VCaP (cell line): ENCODE data around the gene MOB3C.

Experiments
- H3K27ac ChIP-seq: fragments of 450-650 bp; 2 replicates; pipeline ENCODE4 v1.5.1; 2017
- TF ChIP-seq, protein P1 (sequence below): fragments of 450-650 bp; conservative IDR thresholded peaks from 2 replicates; pipeline ENCODE4 v1.5.1; 2017; ENCODE audit warnings: mild to moderate bottlenecking, moderate library complexity

The MOB3C gene

DNA sequence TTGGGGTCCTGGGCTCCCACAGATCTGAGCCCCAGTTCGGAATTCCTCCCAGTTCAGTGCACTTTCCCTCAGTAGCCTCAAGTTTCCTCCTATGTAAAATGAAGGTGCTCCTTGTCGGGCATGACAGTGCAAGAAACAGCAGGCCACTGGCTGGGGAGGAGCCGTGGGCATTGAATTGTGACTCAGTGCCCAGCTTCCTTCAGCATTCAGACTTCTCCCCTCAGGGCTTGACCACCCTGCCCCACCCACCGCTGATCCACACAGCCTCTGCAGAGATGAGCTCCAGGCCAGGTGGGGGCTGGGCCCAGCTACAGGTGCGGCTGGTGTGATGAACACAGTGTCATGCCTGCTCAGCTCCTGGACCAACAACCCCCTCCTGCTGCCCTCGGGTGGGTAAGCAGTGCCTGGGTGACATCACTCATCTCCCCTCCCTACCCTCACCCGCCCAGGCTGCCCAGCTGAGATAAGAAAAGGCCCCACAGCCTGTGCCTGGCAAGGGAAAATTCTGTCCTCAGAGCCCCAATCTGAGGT lies 4.9 kb downstream of the MOB3C start:
- TF ChIP-seq, protein P1, sequence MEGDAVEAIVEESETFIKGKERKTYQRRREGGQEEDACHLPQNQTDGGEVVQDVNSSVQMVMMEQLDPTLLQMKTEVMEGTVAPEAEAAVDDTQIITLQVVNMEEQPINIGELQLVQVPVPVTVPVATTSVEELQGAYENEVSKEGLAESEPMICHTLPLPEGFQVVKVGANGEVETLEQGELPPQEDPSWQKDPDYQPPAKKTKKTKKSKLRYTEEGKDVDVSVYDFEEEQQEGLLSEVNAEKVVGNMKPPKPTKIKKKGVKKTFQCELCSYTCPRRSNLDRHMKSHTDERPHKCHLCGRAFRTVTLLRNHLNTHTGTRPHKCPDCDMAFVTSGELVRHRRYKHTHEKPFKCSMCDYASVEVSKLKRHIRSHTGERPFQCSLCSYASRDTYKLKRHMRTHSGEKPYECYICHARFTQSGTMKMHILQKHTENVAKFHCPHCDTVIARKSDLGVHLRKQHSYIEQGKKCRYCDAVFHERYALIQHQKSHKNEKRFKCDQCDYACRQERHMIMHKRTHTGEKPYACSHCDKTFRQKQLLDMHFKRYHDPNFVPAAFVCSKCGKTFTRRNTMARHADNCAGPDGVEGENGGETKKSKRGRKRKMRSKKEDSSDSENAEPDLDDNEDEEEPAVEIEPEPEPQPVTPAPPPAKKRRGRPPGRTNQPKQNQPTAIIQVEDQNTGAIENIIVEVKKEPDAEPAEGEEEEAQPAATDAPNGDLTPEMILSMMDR: no peak

DNA sequence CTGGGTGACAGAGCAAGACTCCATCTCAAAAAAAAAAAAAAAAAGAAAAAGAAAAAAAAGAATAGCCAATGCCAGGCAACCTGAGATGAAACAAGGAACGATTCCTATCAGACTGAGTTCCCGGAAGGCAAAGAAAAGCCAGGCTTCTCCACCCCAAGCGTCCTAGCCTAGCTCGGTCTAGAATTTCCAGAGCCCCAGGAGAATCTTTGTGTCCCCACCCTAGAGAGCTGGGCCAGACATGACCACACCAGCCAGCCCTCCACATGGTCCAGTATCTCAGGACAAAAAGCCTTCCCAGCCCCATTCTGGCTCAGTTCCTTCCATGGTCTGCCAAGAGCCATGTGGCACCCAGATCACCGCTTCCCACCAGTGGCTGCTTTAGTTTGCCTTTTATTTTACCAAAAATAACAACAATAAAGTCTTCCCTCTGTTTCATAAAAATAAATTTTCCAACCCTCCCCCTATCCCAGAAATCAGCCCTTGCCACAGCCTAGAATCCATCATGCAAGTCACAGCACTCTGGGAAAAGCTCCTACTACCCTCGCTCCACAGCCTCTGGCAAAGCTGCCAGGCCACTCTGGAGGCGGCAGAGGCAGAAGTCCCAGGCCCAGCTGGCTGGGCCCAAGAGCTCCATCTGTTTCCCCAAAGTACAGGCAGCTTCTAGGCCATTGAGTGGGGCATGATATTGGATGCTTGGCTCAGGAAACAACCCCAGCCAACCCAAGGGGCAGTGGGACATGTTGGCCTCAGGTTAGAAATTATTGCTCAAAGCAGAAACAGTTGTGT lies 9.1 kb downstream of the MOB3C start:
- TF ChIP-seq, protein P1: no peak
- no peak overlapping the region for H3K27ac ChIP-seq

More for the DNA sequence above, 4.9 kb downstream of the MOB3C start:
- H3K27ac ChIP-seq: no peak overlapping the region

DNA sequence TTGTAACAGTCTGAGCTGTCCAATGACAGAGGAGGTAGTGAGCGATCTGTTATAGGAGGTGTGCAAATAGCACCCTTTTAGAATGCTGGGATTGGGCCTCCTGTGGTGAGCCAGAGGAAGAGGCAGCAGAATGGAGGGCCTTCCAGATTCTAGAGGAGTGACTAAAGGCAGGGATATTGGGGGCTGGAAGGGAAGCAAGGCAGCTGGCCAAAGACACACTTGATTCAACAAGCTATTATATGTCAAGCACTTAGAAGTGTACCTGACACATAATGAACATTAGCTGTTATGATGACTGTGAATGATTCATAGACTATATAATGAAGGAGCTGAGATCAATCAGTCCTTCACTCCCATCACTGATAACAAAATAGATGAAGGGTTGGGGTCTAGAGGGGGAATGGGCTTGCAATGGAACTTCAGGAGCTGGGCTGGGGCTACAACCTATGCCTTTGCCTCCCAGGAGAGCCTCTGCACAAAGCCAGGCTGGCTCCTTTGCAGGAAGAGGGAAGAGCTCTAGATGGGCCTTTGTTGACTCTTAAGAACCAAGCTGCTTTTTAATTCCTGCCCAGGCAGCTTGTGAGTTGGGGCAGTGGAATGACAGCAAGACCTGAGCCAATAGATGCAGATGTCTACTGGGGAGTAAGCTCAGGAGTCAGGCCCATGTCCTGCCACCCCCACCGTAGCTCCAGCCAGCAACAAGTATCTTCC lies 10.2 kb downstream of the MOB3C start:
- TF ChIP-seq, protein P1: no peak
- no peak overlapping the region for H3K27ac ChIP-seq

DNA sequence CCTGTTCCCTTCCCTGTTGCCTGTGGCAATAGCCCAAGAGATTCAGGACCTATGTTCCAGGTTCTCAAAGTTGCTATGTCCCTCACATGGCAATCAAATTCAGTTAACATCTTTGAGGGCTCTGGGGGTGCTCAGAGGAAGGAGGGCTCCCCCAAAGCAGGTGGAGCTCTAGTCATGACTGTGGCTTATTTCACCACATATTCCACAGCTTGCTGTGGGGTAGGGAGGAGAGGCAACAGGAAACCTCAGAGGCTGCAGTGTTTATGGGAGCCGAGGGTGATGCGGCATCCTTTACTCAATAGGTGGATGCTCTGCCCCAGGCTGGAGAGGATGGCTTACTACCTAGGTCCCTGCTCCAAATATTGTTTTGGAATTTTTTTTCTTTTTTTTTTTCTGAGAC lies 11.4 kb downstream of the MOB3C start:
- peak overlapping the region; percentile 75; the same call in 1 of the 2 replicates for H3K27ac ChIP-seq
- TF ChIP-seq, protein P1: no peak

DNA sequence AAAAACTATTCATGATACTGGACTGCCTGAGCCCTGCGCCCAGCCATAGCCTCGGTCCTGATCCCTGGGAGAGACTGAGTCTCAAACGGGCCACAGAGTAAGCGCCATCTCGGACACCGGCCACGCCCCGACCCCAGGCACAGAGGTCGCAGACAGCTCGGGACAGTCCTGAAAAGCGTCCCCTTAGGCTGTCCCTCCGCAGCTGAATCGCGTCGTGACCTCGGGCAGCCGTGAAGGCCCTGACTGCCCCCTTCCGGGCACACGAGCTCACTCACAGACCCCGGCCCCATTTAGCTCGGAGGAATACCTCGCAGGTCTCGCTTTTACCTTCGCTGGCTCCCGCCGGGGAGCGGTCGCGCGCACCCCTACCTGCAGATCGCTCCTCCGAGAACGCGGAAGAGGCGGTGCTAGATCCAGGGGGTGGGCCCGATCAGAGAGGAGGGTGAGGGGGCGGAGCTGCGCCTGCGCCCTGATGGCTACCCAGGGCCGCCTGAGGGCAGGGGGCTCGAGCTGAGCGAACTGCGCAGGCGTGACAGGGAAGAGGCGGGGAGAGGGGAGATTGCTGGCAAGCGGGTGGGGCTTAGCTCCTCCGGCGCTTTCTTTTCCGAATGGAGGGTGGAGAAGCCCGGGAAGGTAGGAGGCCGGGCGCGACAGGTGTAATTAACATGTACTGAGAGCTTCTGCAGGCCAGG lies 12.6 kb downstream of the MOB3C start, which contains the start of gene MKNK1:
Gene MKNK1 (minus strand): TSS at position 411 of the 692 bp plus-strand sequence. CDS start 20,941 bp downstream, outside the sequence.
- peak within 1 kb of the TSS; percentile 75 for H3K27ac ChIP-seq
- TF ChIP-seq, protein P1: peak; percentile 4; the same call in 1 of the 2 replicates

DNA sequence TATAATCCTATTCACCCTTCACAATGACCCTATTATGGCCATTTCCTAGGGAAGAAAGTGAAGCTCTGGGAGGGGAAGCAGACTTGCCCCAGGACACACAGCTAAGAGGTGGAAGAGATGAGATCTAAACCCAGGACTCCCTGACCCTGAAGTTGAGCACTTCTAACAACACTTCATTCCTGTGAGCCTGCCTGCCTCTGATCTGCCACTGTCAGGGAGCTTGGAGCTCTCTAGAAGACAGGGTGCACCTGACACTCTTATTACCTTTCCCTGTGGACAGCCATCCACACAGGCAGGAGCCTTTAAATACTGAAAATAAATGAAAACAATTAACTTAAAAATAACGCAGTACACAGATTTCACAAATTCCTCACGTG lies 13.1 kb downstream of the MOB3C start:
- peak overlapping the region; percentile 75 for H3K27ac ChIP-seq
- TF ChIP-seq, protein P1: no peak
